NT2/D1 (cell line): ENCODE measurements around the gene TRAF3IP1.

ENCODE experiments used
- SUZ12 ChIP-seq: IDR thresholded peaks from 2 replicates; pipeline ENCODE4 v1.6.1; 2011; ENCODE audit not compliant: insufficient read length, insufficient read depth; ENCODE audit errors: extremely low read depth
- YY1 ChIP-seq: IDR thresholded peaks from 2 replicates; pipeline ENCODE4 v1.6.1; 2011; ENCODE audit not compliant: insufficient read length, insufficient read depth
- ZNF274 ChIP-seq: IDR thresholded peaks from 2 replicates; pipeline ENCODE4 v1.6.1; 2011; ENCODE audit warnings: mild to moderate bottlenecking, low read depth, low read length

DNA sequence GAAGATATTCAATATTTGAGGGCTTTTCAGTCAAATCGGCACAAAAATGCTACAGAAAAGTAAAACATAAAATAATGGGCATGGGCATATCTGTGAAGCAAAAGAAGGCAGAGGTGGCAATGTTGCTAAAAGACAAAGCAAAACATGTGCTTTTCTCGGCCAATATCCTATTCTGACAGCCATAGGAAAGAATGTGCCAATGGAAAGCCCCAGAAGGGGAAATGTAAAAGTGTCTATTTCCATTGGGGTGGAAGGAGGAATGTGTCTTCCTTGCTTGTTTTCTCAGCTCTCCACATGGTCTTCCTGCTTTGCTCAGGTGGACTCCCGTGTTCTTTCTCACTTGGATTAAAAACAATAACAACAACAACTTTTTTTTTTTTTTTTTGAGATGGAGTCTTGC, 18.2 kb upstream of the TRAF3IP1 start:
- TF ChIP-seq ZNF274 (no peak), YY1 (no peak), SUZ12 (no peak)
